Naive thymus-derived CD4-positive, alpha-beta T cell (primary cell): ENCODE results near the gene OSBPL7. TPM values are rescaled to one million over a fixed set of nuclear protein-coding genes. Genes with fewer than 3 reads are reported as not detected.

Experiments used
- ATAC-seq: fragments of 150-1000 bp; cut with Tn5 transposase; 2 replicates; pipeline ENCODE4 v1.10.0; 2021; ENCODE audit warnings: mild to moderate bottlenecking, moderate library complexity
- CTCF ChIA-PET: fragments of 350-600 bp; sonication (Branson Sonifier 250); formaldehyde crosslinking; loops from one replicate; lab custom pipeline; 2021; ENCODE audit warnings: antibody characterized with exemption; lab: Charles Lee
- POLR2A ChIA-PET: fragments of 350-600 bp; sonication (Branson Sonifier 250); formaldehyde crosslinking; loops from one replicate; lab custom pipeline; 2021; ENCODE audit warnings: antibody characterized with exemption, inconsistent platforms; lab: Charles Lee
- DNase-seq, 9 donors: peaks; one replicate each; pipeline versions ENCODE4 v3.0.0 to v3.0.0-alpha.2; 2020 to 2022; ENCODE audit warnings: mixed read lengths in 1 of 9
- H3K27ac ChIP-seq: one replicate; pipeline ENCODE4 v1.7.0; 2013; ENCODE audit warnings: mild to moderate bottlenecking, low read depth, low read length, moderate library complexity
- H3K27me3 ChIP-seq, 2 donors: one replicate each; pipeline ENCODE4 v1.7.0; 2013; ENCODE audit warnings: low read length in 2 of 2, mild to moderate bottlenecking in 2 of 2, moderate library complexity in 2 of 2; ENCODE audit not compliant: control insufficient read depth in 2 of 2, insufficient read depth in 2 of 2
- H3K36me3 ChIP-seq, 3 experiments: 1 replicate in 2 of 3; 2 replicates in 1 of 3; pipeline ENCODE4 v1.7.0; 2013; ENCODE audit warnings: low read length in 3 of 3, mild to moderate bottlenecking in 3 of 3, moderate library complexity in 1 of 3; ENCODE audit not compliant: insufficient read depth in 3 of 3, control insufficient read depth in 2 of 3
- H3K4me1 ChIP-seq, 2 donors: one replicate each; pipeline ENCODE4 v1.7.0; 2013; ENCODE audit warnings: low read length in 2 of 2, mild to moderate bottlenecking in 2 of 2, moderate library complexity in 1 of 2; ENCODE audit not compliant: control insufficient read depth in 2 of 2, insufficient read depth in 2 of 2
- H3K4me3 ChIP-seq: 2 replicates; pipeline ENCODE4 v1.7.0; 2013; ENCODE audit warnings: mild to moderate bottlenecking, low read length
- H3K9me3 ChIP-seq, 3 experiments: 1 replicate in 2 of 3; 2 replicates in 1 of 3; pipeline ENCODE4 v1.7.0; 2013; ENCODE audit warnings: low read length in 3 of 3; ENCODE audit not compliant: control insufficient read depth in 2 of 3
- H3K27ac Mint-ChIP-seq, 9 donors: one replicate each; pipeline ENCODE4 v1.8.0; 2020 to 2022; ENCODE audit warnings: mixed read lengths in 9 of 9, mild to moderate bottlenecking in 8 of 9, moderate library complexity in 5 of 9, inconsistent platforms in 2 of 9
- H3K27me3 Mint-ChIP-seq, 5 donors: one replicate each; pipeline ENCODE4 v1.8.0; 2021 to 2022; ENCODE audit warnings: mixed read lengths in 5 of 5, mild to moderate bottlenecking in 1 of 5
- H3K36me3 Mint-ChIP-seq, 5 donors: one replicate each; pipeline ENCODE4 v1.8.0; 2020 to 2022; ENCODE audit warnings: mixed read lengths in 5 of 5, mild to moderate bottlenecking in 3 of 5, inconsistent platforms in 1 of 5
- H3K4me1 Mint-ChIP-seq, 7 donors: one replicate each; pipeline ENCODE4 v1.8.0; 2020 to 2022; ENCODE audit warnings: mixed read lengths in 7 of 7, mild to moderate bottlenecking in 3 of 7, inconsistent platforms in 1 of 7
- H3K4me3 Mint-ChIP-seq, 10 donors: one replicate each; pipeline ENCODE4 v1.8.0; 2020 to 2022; ENCODE audit warnings: mild to moderate bottlenecking in 10 of 10, mixed read lengths in 10 of 10, moderate library complexity in 6 of 10, inconsistent platforms in 2 of 10
- H3K9me3 Mint-ChIP-seq, 11 donors: one replicate each; pipeline ENCODE4 v1.8.0; 2020 to 2022; ENCODE audit warnings: mixed read lengths in 11 of 11, mild to moderate bottlenecking in 4 of 11, inconsistent platforms in 1 of 11, moderate library complexity in 1 of 11
- intact Hi-C, 2 donors: fragments of 100-400 bp; cut with micrococcal nuclease; formaldehyde crosslinking; loops; one replicate each; pipeline ENCODE4 v1.15.1; 2023
- polyA plus RNA-seq, 2 donors: library from polyadenylated mRNA; unstranded; fragments of 300-500 nt; fragmentation: Illumina TruSeq; gene quantifications; one replicate each; pipeline ENCODE4 v1.2.3, GENCODE V29; 2021
- total RNA-seq, 6 experiments: library from RNA in 5 of 6; stranded (reverse) in 5 of 6; gene quantifications; 1 replicate in 5 of 6; 2 replicates in 1 of 6; pipeline ENCODE4 v1.2.3 and lab custom pipeline; 2021 to 2026

OSBPL7 gene
- total and polyA plus RNA-seq, 7 experiments from 2014 or later: 4.0 to 46.1 (median 39.7) TPM

DNA sequence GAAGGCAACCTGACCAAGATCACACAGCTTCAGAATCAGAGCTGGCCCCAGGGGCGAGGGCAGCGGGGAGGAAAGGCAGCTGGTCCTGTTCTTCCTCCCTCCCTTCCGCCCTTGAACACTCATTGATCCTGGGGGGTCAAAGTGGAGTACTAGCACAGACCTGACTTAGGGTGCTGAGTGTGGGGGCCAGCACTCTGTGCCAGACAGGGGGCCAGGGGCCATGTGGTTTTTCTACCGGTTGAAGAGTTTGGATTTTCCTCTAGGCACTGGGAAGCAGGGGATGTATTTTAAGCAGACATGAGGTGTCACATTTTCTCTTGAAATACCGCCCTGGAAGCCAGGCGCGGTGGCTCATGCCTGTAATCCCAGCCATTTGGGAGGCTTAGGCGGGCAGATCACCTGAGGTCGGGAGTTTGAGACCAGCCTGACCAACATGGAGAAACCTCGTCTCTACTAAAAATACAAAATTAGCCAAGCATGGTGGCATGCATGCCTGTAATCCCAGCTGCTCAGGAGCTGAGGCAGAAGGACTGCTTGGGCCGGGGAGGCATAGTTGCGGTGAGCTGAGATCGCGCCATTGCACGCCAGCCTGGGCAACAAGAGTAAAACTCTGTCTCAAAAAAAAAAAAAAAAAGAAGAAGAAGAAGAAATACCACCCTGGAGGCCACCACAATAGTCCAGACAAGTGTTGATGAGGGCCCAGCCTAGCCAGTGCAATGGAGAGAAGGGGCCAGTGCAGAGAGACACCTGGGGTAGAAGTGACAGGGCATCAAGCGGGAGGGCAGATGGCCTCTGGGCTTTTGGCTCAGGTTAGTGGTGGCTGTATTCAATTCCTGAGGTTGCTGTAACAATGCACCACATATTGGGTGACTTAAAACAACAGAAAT lies 15.3 kb downstream of the OSBPL7 start:
- Histone ChIP-seq H3K27ac (no peak overlapping the region), H3K4me1 (peaks cover 0 to 5% of the 10 kb centered on the region in 2 donors), H3K4me3 (no peak overlapping the region), H3K27me3 (no peaks in the 10 kb centered on the region), H3K36me3 (peaks cover 0 to 48% (median 4%) of the 10 kb centered on the region in 3 experiments), H3K9me3 (no peaks in the 10 kb centered on the region)
- Mint-ChIP-seq H3K4me3 (no peak overlapping the region), H3K9me3 (no peaks in the 10 kb centered on the region), H3K4me1 (peaks cover 0 to 9% (median 0%) of the 10 kb centered on the region in 7 donors), H3K36me3 (peaks cover 0 to 23% (median 8%) of the 10 kb centered on the region in 5 donors), H3K27ac (peak overlapping the region in 1 of 9 donors; percentile 41), H3K27me3 (peaks cover 0 to 4% (median 0%) of the 10 kb centered on the region in 5 donors)
- ChIA-PET CTCF (interaction anchor here (0.6 kb wide), 1 partner anchor 138 kb away, joined by 3 read pairs; no protein-coding TSS in a partner anchor), POLR2A (no interaction called here)
- ATAC-seq (no peak), DNase-seq (no peak)
- intact Hi-C loops: no loop called here

DNA sequence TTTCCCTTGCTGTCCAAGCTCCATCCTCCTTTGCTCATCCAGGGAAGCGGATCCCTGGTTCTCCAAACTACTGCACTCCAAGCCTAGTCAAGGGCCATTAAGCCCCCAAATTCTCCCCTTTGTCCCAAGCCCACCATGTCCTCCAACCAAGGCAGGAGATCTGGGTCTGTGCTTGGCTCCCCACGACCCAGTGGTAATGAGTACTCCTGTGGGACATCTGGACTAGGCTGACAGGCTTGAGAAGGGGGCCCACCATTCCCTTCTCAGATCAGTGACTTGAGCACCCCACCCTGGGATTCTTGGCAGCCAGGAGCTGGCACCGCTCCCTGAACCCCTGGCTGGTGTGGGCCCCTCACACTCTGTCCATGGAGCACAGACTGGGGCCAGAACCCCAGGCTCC lies 17.1 kb downstream of the OSBPL7 start:
- Histone ChIP-seq H3K36me3 (peaks cover 0 to 30% (median 0%) of the 10 kb centered on the region in 3 experiments), H3K27me3 (no peaks in the 10 kb centered on the region), H3K9me3 (no peaks in the 10 kb centered on the region), H3K4me1 (no peaks in the 10 kb centered on the region), H3K4me3 (no peak overlapping the region), H3K27ac (no peak overlapping the region)
- no peak overlapping the region for H3K4me3 Mint-ChIP-seq
- ATAC-seq: no peak
- H3K4me1 Mint-ChIP-seq: peaks cover 0 to 4% (median 0%) of the 10 kb centered on the region in 7 donors
- peaks cover 0 to 4% (median 0%) of the 10 kb centered on the region in 5 donors for H3K27me3 Mint-ChIP-seq
- POLR2A ChIA-PET: no interaction called here
- H3K9me3 Mint-ChIP-seq: no peaks in the 10 kb centered on the region
- no peak overlapping the region for H3K27ac Mint-ChIP-seq
- DNase-seq: no peak
- intact Hi-C loops: no loop called here
- CTCF ChIA-PET: no interaction called here
- H3K36me3 Mint-ChIP-seq: peaks cover 0 to 16% (median 5%) of the 10 kb centered on the region in 5 donors

GRCh38 chr17:47803751-47804150 lies 17.8 kb downstream of the OSBPL7 start:
- intact Hi-C loops: no loop called here
- Histone ChIP-seq H3K27me3 (no peaks in the 10 kb centered on the region), H3K36me3 (peaks cover 0 to 23% (median 0%) of the 10 kb centered on the region in 3 experiments), H3K9me3 (no peaks in the 10 kb centered on the region), H3K4me1 (no peaks in the 10 kb centered on the region), H3K27ac (no peak overlapping the region), H3K4me3 (no peak overlapping the region)
- Mint-ChIP-seq H3K9me3 (no peaks in the 10 kb centered on the region), H3K4me3 (no peak overlapping the region), H3K27me3 (peaks cover 0 to 4% (median 0%) of the 10 kb centered on the region in 5 donors), H3K36me3 (peaks cover 0 to 12% (median 5%) of the 10 kb centered on the region in 5 donors), H3K27ac (no peak overlapping the region), H3K4me1 (peaks cover 0 to 4% (median 0%) of the 10 kb centered on the region in 7 donors)
- ChIA-PET POLR2A (no interaction called here), CTCF (interaction anchor here (0.5 kb wide), 1 partner anchor 128 kb away, joined by 4 read pairs; no protein-coding TSS in a partner anchor)
- DNase-seq (no peak), ATAC-seq (no peak)

DNA sequence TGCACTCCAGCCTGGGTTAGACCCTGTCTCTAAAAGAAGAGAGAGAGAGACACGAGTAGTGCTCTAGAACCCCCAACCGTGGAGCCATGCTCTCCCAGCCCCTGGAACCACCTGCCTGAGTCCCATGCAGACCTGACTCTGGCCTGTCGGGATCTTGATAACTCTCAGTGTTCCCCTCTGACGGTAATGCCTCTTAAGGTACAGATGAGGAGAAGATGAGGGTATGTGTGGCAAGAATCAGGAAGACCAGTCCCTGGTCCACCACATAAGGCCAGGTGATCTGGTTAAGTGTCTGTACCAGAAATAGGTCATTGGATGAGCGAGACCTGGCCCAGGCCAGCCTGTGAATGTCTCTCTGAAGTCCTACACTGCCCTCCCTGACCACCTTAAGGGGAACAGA lies 18.4 kb downstream of the OSBPL7 start:
- Mint-ChIP-seq H3K4me1 (peaks cover 0 to 4% (median 0%) of the 10 kb centered on the region in 7 donors), H3K4me3 (no peak overlapping the region), H3K27me3 (peaks cover 0 to 4% (median under 1%) of the 10 kb centered on the region in 5 donors), H3K27ac (no peak overlapping the region), H3K9me3 (no peaks in the 10 kb centered on the region), H3K36me3 (peaks cover 0 to 12% (median 4%) of the 10 kb centered on the region in 5 donors)
- no peak for DNase-seq
- Histone ChIP-seq H3K4me1 (no peaks in the 10 kb centered on the region), H3K27ac (no peak overlapping the region), H3K27me3 (no peaks in the 10 kb centered on the region), H3K4me3 (no peak overlapping the region), H3K9me3 (no peaks in the 10 kb centered on the region), H3K36me3 (peaks cover 0 to 17% (median 0%) of the 10 kb centered on the region in 3 experiments)
- ChIA-PET CTCF (no interaction called here), POLR2A (no interaction called here)
- intact Hi-C loops: no loop called here
- no peak for ATAC-seq

DNA sequence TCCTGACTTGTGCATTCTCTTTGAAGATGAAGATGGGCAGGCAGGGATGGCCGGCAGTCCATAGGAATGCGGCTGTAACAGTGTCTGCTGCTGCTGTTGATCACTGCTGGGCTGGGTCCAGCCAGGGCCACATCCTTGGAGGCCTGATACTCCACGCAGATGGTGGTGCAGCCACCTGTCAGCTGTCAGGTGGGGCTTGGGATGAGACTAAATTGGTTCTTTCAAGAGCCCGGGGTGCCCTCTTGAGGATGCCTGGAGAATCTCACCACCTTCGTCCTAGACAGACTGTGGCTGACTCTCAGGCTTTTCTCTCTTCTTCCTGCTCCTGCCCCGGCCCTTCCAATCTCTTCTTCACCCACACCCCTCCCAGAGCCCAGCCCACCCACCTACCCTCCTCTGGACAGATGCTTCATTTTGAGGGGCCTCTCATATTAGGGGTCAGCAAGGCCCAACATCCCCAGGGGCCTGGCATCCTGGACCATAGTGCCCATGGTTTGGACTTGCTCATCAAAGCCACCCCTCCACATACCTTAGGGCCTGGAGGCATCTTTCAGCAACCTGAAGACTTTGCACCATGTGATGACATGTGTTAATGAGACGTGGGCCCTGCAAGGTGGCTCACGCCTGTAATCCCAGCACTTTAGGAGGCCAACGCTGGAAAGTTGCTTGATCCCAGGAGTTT lies 19.1 kb downstream of the OSBPL7 start:
- ChIA-PET POLR2A (no interaction called here), CTCF (interaction anchor here (1.2 to 1.9 kb wide), 3 partner anchors 70 to 138 kb away, joined by 3 to 6 read pairs (median 4); partner anchors contain the start of gene TBX21)
- no peak overlapping the region for H3K27ac Mint-ChIP-seq
- Histone ChIP-seq H3K4me1 (no peaks in the 10 kb centered on the region), H3K4me3 (no peak overlapping the region), H3K27ac (no peak overlapping the region), H3K27me3 (no peaks in the 10 kb centered on the region), H3K9me3 (no peaks in the 10 kb centered on the region), H3K36me3 (peaks cover 0 to 10% (median 0%) of the 10 kb centered on the region in 3 experiments)
- H3K4me3 Mint-ChIP-seq: no peak overlapping the region
- H3K4me1 Mint-ChIP-seq: peaks cover 0 to 4% (median 0%) of the 10 kb centered on the region in 7 donors
- no peaks in the 10 kb centered on the region for H3K9me3 Mint-ChIP-seq
- intact Hi-C loops: loop anchor here (1.0 kb wide), 3 partner anchors 26 to 138 kb away; no protein-coding TSS in a partner anchor
- peaks cover 0 to 9% (median 4%) of the 10 kb centered on the region in 5 donors for H3K27me3 Mint-ChIP-seq
- DNase-seq: peak in 8 of 9 donors; percentile 24 to 61 (median 50)
- peaks cover 0 to 7% (median 3%) of the 10 kb centered on the region in 5 donors for H3K36me3 Mint-ChIP-seq
- peak; percentile 89 for ATAC-seq

GRCh38 chr17:47801906-47802305 lies 19.7 kb downstream of the OSBPL7 start:
- no peaks in the 10 kb centered on the region for H3K27me3 ChIP-seq
- H3K9me3 Mint-ChIP-seq: no peaks in the 10 kb centered on the region

More at GRCh38 chr17:47801906-47802305, 19.7 kb downstream of the OSBPL7 start:
- POLR2A ChIA-PET: no interaction called here
- DNase-seq (no peak), ATAC-seq (no peak)
- CTCF ChIA-PET: interaction anchor here (0.6 to 1.9 kb wide), 4 partner anchors 69 to 185 kb away, joined by 3 to 6 read pairs (median 4); partner anchors contain the start of gene TBX21
- Mint-ChIP-seq H3K4me1 (peaks cover 0 to 4% (median 0%) of the 10 kb centered on the region in 7 donors), H3K36me3 (peaks cover 0 to 1% (median 0%) of the 10 kb centered on the region in 5 donors), H3K27ac (no peak overlapping the region), H3K4me3 (no peak overlapping the region), H3K27me3 (peaks cover 0 to 9% (median 5%) of the 10 kb centered on the region in 5 donors)
- H3K4me1 ChIP-seq: no peaks in the 10 kb centered on the region
- no peak overlapping the region for H3K4me3 ChIP-seq
- H3K27ac ChIP-seq: no peak overlapping the region
- no peaks in the 10 kb centered on the region for H3K9me3 ChIP-seq
- peaks cover 0 to 4% (median 0%) of the 10 kb centered on the region in 3 experiments for H3K36me3 ChIP-seq
- intact Hi-C loops: loop anchor here (1.0 kb wide), 3 partner anchors 26 to 138 kb away; no protein-coding TSS in a partner anchor
